GM19467 (cell line): ENCODE measurements around the gene SLC1A7.

Source experiments
- ATAC-seq: cut with Tn5 transposase; IDR thresholded peaks from one replicate; pipeline ENCODE4 v1.9.1; 2021; ENCODE audit warnings: mild to moderate bottlenecking, moderate library complexity; ENCODE audit not compliant: unreplicated experiment

The SLC1A7 gene

DNA sequence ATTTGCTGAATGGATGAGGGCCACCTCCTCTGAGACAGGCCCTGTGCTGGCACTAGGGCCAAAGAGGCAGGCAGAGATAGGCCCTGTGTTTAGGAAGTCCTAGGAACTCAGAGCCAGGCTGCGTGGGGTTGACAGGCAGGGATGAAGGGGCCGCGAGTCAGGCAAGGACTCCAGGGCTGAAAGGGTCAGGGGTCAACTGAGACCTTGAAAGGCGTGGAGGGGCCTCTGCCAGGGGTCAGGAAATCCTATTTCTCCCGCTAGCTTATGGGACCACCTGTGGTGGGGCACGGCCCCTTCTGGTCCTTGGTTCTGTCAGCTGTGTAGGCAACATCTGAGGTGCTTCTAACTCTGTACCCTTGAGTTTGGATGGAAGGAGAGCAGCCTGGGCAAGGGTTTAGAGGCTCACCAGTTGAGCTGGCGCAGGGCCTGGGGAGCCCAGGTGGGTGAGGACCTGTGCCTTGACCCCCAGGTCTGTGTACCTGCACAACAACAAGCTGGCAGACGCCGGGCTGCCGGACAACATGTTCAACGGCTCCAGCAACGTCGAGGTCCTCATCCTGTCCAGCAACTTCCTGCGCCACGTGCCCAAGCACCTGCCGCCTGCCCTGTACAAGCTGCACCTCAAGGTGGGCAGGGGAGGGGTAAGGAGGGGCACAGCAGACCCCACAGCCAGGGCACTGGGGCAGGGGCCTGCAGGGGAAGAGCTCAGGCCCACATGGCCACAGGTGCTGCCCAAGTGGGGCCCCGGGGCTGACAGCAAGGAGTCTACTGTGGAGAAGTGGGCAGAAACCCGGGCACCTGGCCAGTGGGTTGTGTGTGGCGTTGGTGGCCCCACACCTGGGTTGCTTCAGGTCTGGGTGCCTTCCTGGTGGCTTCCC lies 65.5 kb downstream of the SLC1A7 start:
- ATAC-seq, result no peak

DNA sequence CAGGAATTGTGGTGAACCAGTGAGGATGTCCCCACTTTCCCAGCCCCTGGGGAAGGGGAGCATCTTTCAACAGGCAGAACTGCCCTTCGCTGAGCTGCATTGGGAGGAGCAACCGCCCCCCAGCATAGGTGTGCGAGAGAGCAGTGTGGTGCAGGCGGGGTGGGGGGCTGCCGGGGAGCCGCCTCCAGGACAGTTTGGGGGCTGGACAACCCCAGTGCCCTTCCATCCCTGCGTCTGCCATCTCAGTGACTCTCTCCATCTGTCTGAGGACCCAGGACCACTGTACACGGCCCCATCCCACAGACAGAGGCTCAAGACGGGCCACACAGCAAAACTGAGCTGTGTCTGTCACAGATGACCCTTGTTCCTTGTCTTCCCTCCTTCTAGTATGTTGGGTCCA lies 66.3 kb downstream of the SLC1A7 start:
- no peak for ATAC-seq

DNA sequence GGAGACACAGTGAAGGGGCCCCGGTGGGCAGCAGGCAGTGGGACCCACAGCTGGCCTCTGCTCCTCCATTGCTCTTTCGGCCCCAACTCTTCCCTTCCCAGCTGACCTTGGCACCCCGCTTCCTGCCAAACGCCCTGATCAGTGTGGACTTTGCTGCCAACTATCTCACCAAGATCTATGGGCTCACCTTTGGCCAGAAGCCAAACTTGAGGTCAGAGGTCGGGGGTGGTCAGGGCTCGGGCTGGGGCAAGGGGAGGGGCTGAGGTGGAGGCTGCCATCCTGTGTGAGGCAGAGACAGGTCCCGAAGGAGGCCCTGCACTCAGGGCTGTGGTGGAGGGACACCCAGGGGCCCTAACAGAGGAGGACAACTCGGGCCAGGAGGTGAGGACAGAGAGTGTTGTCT lies 66.7 kb downstream of the SLC1A7 start:
- no peak for ATAC-seq

DNA sequence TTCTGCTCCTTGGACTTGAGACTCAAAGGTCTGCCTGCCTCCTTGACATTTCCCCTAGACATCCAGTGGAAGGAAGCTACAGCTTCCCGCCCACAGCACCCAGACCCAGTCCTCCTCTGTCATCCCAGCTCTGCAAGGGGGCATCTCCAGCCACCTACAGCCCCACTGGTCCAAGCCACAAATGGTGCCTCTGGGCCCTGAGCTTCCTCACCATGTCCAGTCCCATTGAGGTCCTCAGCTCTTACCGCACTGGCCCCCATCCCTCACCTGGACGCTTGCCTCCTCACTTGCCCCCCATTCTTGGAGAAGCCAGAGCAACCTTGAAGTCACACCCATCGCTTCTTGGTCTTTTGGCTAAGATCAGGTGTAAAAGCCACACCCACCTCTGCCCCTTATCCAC lies 67.2 kb downstream of the SLC1A7 start:
- no peak for ATAC-seq

DNA sequence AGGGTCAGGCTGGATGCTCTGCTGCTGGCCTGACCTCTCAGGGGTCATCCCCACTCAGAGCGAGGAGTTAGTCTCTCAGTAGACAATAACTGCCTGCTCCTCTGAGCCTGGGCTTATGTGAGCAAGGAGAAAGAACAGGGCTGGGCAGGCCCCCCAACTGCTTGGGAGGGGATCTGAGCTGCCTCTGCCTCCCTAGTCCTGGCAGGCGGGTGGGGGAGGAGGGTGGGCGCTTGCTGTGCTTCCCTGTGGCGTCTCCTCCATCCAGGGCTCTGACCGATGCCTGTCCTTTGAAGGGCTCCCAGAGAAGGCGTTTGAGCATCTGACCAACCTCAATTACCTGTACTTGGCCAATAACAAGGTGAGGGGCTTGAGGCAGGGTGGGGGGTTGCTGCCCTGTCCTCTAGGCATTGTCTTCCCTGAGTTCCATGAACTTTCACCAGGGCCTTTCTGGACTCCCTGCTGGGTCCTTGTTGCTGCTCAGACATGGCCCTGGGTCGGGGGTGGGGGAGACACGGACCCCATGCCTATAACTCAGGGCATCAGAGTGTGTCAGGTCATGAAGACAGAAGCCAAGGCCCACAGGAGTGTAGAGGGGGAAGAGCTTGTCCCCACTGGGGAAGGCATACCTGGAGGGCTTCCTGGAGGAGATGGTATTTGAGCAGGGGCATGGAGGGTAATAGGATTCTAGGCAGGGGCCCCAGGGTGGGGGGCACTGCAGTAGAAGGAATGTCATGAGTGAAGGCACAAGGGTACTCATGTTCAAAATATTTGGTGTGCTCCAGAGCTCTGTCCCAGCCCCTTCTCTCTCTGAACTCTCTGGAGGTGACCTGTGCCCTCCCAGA lies 67.9 kb downstream of the SLC1A7 start:
- no peak for ATAC-seq

DNA sequence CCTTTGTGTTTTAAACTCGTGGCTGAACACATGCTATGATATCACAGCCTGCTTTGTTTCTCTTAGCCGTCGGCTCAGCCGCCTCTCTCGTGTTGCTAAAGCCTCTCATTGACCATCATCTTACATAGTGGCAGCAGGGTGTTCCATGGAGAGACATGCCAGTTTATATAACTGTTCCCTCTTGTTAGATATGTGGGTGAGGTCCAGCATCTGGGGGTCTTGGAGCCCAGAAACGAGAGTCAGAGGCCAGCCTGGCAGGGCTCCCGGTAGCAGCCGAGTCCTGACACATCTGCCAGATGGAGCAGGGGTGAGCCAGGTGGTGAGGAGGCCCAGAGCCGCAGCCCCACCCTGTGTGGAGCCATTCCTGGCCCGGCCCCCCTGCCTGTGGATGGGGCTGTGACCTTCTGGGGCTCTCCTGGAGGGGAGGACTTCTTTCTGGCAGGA lies 68.5 kb downstream of the SLC1A7 start:
- no peak for ATAC-seq

DNA sequence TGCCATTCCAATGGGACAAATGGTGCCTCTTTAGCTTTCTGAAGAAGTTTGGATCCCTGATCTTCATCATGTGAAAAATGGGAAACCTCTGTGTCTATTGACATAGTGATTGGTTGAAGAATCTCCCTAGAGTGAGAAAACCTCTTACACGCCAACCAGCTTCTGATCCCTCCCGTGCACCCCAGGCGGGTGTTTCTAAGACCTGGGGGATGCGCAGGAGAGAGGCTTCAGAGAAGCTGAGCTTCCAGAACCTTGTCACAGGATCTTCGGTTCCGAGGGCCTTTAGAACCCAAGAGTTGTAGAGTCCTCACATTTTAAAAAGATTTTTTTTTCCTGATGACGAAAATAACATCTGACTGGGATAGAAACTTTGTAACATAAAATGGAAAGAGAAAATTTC lies 69.2 kb downstream of the SLC1A7 start:
- ATAC-seq, result no peak

DNA sequence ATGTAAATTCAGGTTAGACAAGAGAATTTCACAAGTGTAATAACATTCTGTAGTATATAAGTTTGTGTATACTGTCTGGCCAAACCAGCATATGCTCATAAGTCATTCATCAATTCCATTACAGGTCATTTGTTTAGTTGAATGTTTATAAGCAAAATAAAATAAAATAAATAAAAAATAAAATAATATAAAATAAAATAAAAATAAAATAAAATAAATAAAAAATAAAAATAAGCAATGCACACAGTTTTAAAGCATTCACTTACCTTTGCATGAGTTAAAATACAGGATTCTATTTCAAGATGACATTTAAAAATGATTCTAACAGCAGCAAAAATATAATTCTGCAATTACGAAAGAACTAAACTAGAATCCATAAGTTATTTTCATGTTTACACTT lies 70.5 kb downstream of the SLC1A7 start:
- no peak for ATAC-seq

DNA sequence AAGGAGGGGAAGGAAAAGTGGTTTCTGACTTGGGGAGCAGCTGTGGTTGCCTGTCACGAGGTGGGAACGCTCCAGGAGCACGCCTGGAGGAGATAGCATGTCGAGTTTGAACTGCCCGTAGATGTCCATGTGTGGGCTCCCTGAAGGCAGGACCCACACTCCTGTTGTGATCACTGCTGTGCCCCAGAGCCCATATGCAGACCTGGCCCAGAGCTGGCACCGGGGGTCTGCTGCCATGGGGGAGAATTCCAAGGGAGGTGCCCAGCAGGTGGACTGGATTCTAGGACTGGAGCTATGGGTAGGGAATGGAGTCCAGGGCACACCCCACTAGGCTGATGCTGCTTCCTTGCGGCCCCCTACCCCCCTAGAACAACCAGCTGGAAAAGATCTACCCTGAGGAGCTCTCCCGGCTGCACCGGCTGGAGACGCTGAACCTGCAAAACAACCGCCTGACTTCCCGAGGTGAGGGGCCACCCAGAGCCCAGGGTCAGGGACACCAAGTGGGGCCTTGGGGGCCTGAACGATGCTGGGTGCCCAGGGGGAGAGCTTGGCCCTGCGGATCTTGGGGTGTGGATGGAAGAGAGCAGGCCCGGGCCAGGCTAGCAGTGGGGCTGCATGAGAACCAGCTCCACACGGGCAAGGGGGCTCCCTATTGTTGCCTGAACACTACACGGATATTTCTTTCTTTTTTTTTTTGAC lies 71.1 kb downstream of the SLC1A7 start:
- no peak for ATAC-seq

DNA sequence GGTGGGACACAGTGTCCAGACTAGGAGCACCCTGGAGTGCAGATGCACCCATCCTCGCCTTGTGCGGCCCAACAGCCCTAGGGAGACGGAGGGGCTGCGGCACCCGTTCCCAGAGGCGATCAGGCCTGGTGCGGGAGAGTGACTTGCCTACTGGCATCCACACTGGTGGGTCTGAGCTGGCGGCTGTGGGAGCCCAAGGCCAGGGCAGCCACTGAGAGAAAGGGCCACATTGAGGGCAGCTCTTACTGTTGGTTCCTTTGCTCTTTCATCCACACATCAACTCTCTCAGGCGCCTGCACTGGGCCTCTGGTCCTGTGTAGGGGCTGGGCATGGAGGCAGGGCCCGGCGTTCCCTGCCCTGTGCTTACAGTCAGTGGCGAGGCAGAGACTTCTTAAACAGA lies 71.8 kb downstream of the SLC1A7 start:
- no peak for ATAC-seq

DNA sequence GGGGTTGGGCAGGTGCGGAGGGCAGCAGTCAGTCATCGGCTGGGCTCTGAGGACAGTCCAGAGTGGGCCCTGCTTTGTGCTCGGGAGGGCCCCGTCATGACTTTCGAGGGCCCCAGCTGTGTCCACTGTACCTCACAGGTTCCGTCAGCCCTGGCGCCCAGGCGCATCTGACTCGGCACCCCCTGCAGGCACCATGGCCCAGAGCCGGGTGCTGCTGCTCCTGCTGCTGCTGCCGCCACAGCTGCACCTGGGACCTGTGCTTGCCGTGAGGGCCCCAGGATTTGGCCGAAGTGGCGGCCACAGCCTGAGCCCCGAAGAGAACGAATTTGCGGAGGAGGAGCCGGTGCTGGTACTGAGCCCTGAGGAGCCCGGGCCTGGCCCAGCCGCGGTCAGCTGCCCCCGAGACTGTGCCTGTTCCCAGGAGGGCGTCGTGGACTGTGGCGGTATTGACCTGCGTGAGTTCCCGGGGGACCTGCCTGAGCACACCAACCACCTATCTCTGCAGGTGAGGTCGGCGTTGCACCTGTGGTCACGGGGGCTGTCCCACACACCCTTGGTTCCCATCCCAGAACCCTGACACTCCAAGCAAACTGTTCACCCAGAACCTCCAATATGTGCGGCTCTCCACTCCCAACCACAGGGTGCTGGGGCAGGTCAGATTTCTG lies 72.6 kb downstream of the SLC1A7 start:
- no peak for ATAC-seq

DNA sequence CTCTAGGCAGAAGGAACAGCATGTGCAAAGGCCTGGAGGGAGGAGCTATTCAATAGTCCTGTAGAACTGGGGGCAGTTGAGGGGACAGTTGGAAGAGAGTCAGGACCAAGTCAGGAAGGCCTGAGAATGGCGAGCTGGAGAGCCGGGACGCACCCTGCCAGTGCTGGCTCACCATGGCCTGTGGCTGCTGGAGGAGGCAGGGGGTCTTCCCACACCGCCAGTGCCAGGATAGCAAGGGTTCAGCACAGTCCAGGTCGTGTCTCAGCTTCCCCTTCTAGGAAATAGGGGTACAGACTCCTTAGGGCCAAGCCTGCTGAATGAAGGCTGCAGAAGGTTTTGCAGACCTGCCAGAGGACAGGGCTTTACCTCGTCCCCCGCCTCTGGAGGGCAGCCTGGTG lies 73.2 kb downstream of the SLC1A7 start:
- ATAC-seq, result no peak

DNA sequence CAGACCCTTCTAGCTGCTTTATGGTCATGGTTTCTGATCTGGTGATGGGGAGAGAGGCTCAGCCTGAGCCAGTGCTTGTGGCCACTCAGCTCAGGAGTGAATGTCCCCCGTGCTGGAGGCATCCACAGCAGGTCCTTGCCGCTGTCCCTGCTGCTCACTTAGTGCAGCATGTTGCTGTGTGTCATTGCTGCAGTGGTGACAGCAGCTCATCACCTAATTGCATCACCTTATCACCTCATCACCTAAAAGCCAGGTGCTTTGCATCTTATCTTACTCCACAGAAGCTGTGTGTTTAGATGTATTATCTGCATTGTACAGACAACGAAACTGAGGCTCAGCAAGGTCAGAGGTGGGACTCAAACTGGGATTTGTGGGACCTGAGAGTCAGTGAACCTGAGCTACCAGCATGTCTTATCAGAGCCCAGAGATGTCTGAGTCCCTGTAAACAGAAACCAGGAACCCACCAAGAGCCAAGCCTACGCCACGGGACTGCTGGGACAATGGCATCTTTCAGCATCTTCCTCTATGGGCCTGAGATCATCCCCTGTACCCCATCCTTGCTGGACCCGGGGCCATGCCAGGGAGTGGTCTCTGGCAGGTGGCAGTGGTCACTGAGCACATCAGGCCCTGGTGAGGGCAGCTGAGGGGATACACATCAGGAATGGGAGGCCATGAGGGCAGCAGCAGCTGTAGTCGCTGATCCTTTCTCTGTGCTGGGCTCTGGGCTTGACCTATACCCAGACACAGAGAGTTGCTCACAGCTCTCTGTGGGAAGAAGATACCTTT lies 73.9 kb downstream of the SLC1A7 start:
- no peak for ATAC-seq

DNA sequence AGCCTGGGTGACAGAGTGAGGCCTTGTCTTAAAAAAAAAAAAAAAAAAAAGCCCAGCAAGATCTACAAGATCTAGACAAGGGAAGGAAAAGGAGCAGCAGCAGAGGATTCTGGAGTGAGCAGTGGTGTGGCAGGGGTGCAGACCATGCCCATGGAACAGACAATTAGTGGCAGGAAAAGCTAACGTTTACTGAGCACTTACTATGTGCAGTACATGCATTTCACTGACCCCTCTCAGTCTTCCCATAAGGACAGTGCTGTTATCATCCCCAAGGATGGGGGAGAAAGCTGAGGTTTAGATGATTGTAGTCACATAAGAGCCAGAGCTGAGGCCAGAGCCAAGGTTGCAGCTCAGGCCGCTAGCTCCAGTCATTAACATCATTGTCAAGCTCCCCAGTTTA lies 74.6 kb downstream of the SLC1A7 start:
- no peak for ATAC-seq

DNA sequence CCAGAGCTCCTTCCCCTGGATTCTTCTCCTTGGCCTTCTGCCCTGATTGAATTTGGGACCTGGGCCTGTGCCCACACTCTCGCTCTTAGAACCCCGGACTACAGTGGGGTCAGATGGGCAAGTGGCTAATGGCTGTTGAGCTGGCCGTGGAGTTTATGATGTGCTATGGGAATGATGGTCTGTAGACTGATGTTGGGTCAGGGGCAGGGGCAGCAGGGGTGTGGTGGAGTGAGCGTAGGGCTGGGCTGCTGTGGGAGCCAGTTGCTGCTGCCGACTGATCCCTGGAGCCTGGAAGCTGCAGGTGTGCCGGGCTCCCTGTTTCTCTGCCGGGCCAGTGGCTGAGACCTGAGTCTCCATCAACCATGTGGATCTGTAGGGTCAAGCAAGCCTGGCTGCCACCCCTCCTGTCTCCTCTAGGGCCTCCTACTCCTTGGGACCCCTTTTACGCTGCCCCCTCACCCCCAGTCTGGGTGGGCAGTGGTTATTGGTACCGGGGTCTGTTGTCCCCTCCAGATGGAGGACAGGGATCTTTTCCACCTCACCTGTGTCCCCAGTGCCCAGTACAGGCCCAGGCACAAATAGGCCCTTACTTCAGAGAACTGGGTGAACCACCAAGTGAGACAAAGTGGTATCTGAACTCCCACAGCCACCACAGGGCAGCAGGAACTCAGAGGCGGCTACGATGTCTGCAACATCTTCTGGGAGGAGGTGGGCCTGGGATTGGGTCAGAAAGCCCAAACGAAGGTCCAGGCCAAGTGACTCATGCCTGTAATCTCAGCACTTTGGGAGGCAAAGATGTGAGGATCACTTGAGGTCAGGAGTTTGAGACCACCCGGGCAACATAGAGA lies 75.3 kb downstream of the SLC1A7 start:
- ATAC-seq, result no peak

DNA sequence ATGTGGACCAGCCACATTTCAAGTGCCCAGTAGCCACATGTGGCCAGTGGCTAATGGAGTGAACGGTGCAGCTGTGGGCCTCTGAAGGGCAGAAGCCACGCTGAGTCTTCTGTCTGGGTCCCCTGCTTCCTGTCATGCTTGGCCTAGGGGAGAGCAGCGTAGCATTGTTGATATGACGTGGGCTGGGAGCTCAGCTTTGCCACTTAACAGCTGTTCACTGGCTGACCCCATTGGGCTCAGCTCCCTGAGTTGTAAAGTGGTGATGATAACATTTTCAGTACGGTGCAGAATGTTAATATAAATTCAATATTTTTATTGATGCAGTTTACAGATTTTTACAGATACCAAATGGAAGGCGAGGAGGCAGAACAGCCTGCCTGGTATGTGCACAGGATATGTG lies 76.0 kb downstream of the SLC1A7 start:
- ATAC-seq, result no peak

DNA sequence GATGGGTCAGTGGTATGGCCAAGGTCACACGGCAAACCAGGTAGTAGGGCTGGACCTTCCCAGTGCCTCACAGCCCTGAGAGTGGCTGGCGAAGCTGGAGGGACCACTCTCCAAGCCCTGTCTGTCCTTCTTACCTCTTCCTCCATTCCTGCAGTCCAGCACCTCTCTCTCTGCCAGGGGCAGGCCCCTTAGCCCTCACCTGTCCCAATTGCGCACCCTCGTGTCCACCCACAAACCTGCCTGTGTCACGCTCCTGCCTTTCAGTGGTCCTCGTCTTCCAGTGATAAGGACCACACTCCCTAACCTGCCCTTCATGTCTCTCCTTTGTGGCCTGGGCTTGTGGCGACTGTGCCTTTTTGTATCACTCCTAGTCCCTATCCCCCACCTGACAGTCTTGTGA lies 77.0 kb downstream of the SLC1A7 start:
- no peak for ATAC-seq

DNA sequence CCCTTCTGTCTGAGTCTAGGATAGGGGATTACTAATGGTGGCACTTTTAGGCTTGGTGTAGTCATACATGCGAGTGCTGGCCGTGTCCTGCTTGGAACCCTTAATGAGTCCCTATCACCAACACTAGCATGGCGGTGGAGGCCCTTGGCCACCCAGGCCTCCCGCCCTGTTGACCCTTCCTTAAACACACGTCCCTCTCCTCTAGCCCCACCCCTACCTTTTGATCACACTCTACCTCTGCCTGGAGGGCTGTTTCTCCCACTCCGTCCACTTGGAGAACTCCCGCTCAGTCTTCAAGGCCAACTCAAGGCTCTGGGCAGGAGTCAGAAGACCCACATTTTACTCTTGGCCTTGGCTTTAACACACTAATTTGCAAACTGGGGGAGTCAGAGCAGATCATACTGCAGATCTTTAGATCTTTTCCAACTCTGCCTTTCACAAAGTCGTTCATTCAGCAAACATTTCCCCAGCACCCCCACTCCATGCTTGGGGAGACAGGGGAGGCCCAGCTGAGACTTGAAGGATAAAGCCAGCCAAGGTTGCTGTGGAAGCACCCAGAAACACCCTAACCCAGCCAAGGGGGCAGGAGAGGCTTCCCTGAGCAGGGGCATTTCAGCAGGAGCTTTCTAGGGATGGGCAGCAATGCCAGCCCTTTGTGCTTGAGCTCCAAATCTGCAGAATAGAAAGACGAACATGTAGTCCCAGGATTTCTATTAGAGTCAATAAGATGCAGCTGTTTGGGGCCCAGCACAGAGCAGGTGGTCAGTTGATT lies 78.5 kb downstream of the SLC1A7 start:
- no peak for ATAC-seq
